ENCODE data around the gene CIROP. TPM values are rescaled to one million over a fixed set of nuclear protein-coding genes. Genes with fewer than 3 reads are reported as not detected.

Gene CIROP
- total and polyA plus RNA-seq, 9 of the 15 experiments (the other 6 are each of a cell fraction or from before 2014, with no cell fraction given), result not detected

- TF ChIP-seq BACH1 (tag; IDR thresholded peaks at IDR 0.05) (no peak), ZNF324 (CRISPR knock-in tag; IDR thresholded peaks at IDR 0.05) (no peak), U2AF1 (optimal IDR thresholded peaks at IDR 0.05; ENCODE audit: low read depth, low read length) (no peak), ZNF398 (CRISPR knock-in tag; IDR thresholded peaks at IDR 0.05) (no peak), PTRF (tag; IDR thresholded peaks at IDR 0.05) (no peak), ARHGAP35 (IDR thresholded peaks at IDR 0.05; ENCODE audit: partially characterized antibody) (no peak), MYNN (IDR thresholded peaks at IDR 0.05) (no peak), MYNN (CRISPR knock-in tag; IDR thresholded peaks at IDR 0.05) (no peak), ZNF23 (CRISPR knock-in tag; IDR thresholded peaks at IDR 0.05) (no peak), RCOR1 (IDR thresholded peaks at IDR 0.05; ENCODE audit: borderline replicate concordance in 1 of 2, low read depth in 2 of 2, low read length in 2 of 2) (peak in 1 of 2 experiments; percentile 70; a peak in 1 of 4 replicates), NCOR1 (IDR thresholded peaks at IDR 0.05) (peak; percentile 53), KLF1 (tag; IDR thresholded peaks at IDR 0.05) (no peak), HNRNPLL (IDR thresholded peaks at IDR 0.05; ENCODE audit: low read depth, low read length, poor library complexity, severe bottlenecking) (no peak), ZBTB34 (CRISPR knock-in tag; IDR thresholded peaks at IDR 0.05) (peak; percentile 100), SRSF9 (IDR thresholded peaks at IDR 0.05; ENCODE audit: borderline replicate concordance, low read depth, low read length) (no peak), ZFP36 (IDR thresholded peaks at IDR 0.05; ENCODE audit: low read depth, low read length, partially characterized antibody) (no peak), ZKSCAN8 (CRISPR knock-in tag; IDR thresholded peaks at IDR 0.05) (no peak), HSF4 (CRISPR knock-in tag; IDR thresholded peaks at IDR 0.05; ENCODE audit: borderline replicate concordance) (no peak; the same call in 1 of the 2 replicates)
Observed at GRCh38 chr14:23153851-23154796, 49.3 kb upstream of the CIROP start (continued).

Measured in K562 (cell line).